GM12878 (cell line): ENCODE measurements around the gene ZNF397. TPM values are rescaled to one million over a fixed set of nuclear protein-coding genes. Genes with fewer than 3 reads are reported as not detected.

Experiments
- ATAC-seq: fragments of 200-7000 bp; cut with Tn5 transposase; 3 replicates; pipeline ENCODE4 v1.9.1; 2020; ENCODE audit warnings: mild to moderate bottlenecking, moderate library complexity
- BruUV-seq: library from RNA; stranded (reverse); fragments of 400-500 nt; replicated peaks from 2 replicates; lab custom pipeline; 2021; lab: Mats Ljungman, UMichigan
- CTCF ChIA-PET: fragments of 300-600 bp; sonication (Branson Sonifier 250); formaldehyde crosslinking; extraction: SDS; loops from one replicate; lab custom pipeline; 2021; ENCODE audit warnings: inconsistent platforms; lab: Yijun Ruan, JAX
- POLR2A ChIA-PET: fragments of 350-600 bp; formaldehyde crosslinking; extraction: SDS; loops from one replicate; lab custom pipeline; 2021; ENCODE audit warnings: inconsistent platforms; lab: Charles Lee
- RAD21 ChIA-PET: fragments of 300-600 bp; sonication (Branson Sonifier 250); formaldehyde crosslinking; loops from one replicate; lab custom pipeline; 2023; ENCODE audit warnings: antibody characterized with exemption; ENCODE audit not compliant: unreplicated experiment; lab: Charles Lee
- SMC1A ChIA-PET: fragments of 300-600 bp; sonication (Branson Sonifier 250); formaldehyde crosslinking; loops from one replicate; lab custom pipeline; 2023; ENCODE audit not compliant: unreplicated experiment, uncharacterized antibody; lab: Charles Lee
- DNase-seq: peaks from one replicate; pipeline ENCODE4 v3.0.0-alpha.2; 2011; ENCODE audit warnings: low read depth, low spot score
- FAIRE-seq: peaks from 3 replicates; lab custom pipeline; 2011; peaks lifted over from hg19 to GRCh38; lab: Jason Lieb, UNC
- H2AFZ ChIP-seq: 2 replicates; pipeline ENCODE4 v1.6.0; 2011; ENCODE audit warnings: low read depth, low read length, control low read depth; ENCODE audit not compliant: control insufficient read depth
- H3K27ac ChIP-seq: 2 replicates; pipeline ENCODE4 v1.5.1; 2011; ENCODE audit warnings: control low read depth; ENCODE audit not compliant: control insufficient read depth, insufficient read depth
- H3K27me3 ChIP-seq, 2 experiments: replicated peaks in 1 of 2; 2 replicates each; pipeline versions ENCODE4 v1.6.0 to v1.6.1; 2011; ENCODE audit warnings: low read length in 1 of 2; ENCODE audit not compliant: control insufficient read depth in 2 of 2, insufficient read depth in 2 of 2
- H3K36me3 ChIP-seq, 2 experiments: 2 replicates each; pipeline ENCODE4 v1.5.1; 2011; ENCODE audit warnings: low read length in 1 of 2; ENCODE audit not compliant: control insufficient read depth in 2 of 2, insufficient read depth in 2 of 2
- H3K4me1 ChIP-seq: 2 replicates; pipeline ENCODE4 v1.6.1; 2011; ENCODE audit warnings: mild to moderate bottlenecking, low read length, moderate library complexity, mixed read lengths; ENCODE audit not compliant: control insufficient read depth, insufficient read depth
- H3K4me2 ChIP-seq: 2 replicates; pipeline ENCODE4 v1.6.0; 2011; ENCODE audit warnings: control low read depth; ENCODE audit not compliant: control insufficient read depth, insufficient read depth
- H3K4me3 ChIP-seq: fragments of 200-600 bp; sonication (generic); 2 replicates; pipeline ENCODE4 v1.5.1; 2016
- H3K79me2 ChIP-seq: 2 replicates; pipeline ENCODE4 v1.6.0; 2011; ENCODE audit warnings: low read length; ENCODE audit not compliant: control insufficient read depth, insufficient read depth
- H3K9ac ChIP-seq: 2 replicates; pipeline ENCODE4 v1.8.0; 2011; ENCODE audit warnings: low read length, control low read depth, mixed read lengths; ENCODE audit not compliant: control insufficient read depth, insufficient read depth
- H3K9me3 ChIP-seq: replicated peaks from 3 replicates; pipeline ENCODE4 v1.5.1; 2011; ENCODE audit warnings: mild to moderate bottlenecking, low read length; ENCODE audit not compliant: control insufficient read depth, insufficient read depth
- H4K20me1 ChIP-seq: 2 replicates; pipeline ENCODE4 v1.6.0; 2011; ENCODE audit not compliant: control insufficient read depth, insufficient read depth
- CEBPB ChIP-seq, 2 experiments: fragments of 150-350 bp in 1 of 2; IDR thresholded peaks; 2 replicates each; pipeline ENCODE4 v1.6.1; 2012 to 2014; ENCODE audit warnings: low read depth in 2 of 2, low read length in 2 of 2, borderline replicate concordance in 1 of 2, inconsistent platforms in 1 of 2
- DPF2 ChIP-seq: fragments of 450-650 bp; IDR thresholded peaks from 2 replicates; pipeline ENCODE4 v1.6.1; 2017; ENCODE audit warnings: mild to moderate bottlenecking
- EGR1 ChIP-seq, 2 experiments: IDR thresholded peaks; 1 replicate in 1 of 2; 2 replicates in 1 of 2; pipeline ENCODE4 v1.6.1; 2011 to 2012; ENCODE audit warnings: low read depth in 2 of 2, low read length in 2 of 2, borderline replicate concordance in 1 of 2, mild to moderate bottlenecking in 1 of 2, moderate library complexity in 1 of 2
- GATAD2B ChIP-seq: fragments of 450-650 bp; conservative IDR thresholded peaks from 2 replicates; pipeline ENCODE4 v1.6.1; 2017; ENCODE audit warnings: low read depth, mild to moderate bottlenecking, moderate library complexity
- IKZF2 ChIP-seq, 2 experiments: fragments of 450-650 bp; IDR thresholded peaks; 2 replicates each; pipeline ENCODE4 v1.6.1; 2017; ENCODE audit warnings: mild to moderate bottlenecking in 2 of 2, moderate library complexity in 2 of 2
- RAD21 ChIP-seq: IDR thresholded peaks from 2 replicates; pipeline ENCODE4 v1.6.1; 2011; ENCODE audit warnings: mild to moderate bottlenecking, low read depth, low read length, moderate library complexity; ENCODE audit not compliant: insufficient read depth
- RBBP5 ChIP-seq: fragments of 200-600 bp; sonication (generic); conservative IDR thresholded peaks from 2 replicates; pipeline ENCODE4 v1.6.1; 2016
- SMARCA5 ChIP-seq: fragments of 450-650 bp; IDR thresholded peaks from 2 replicates; pipeline ENCODE4 v1.6.1; 2017; ENCODE audit warnings: mild to moderate bottlenecking
- SUPT20H ChIP-seq: IDR thresholded peaks from 2 replicates; pipeline ENCODE4 v1.6.1; 2011; ENCODE audit warnings: low read depth, mild to moderate bottlenecking, low read length, moderate library complexity, borderline replicate concordance; ENCODE audit not compliant: control insufficient read depth
- TCF7 ChIP-seq: IDR thresholded peaks from 2 replicates; pipeline ENCODE4 v1.6.1; 2014; ENCODE audit warnings: antibody characterized with exemption, borderline replicate concordance
- WGBS: methylation state at CpG from one replicate; pipeline ENCODE4 v1.1.6; 2016; ENCODE audit warnings: low lambda C conversion rate; ENCODE audit not compliant: insufficient replicate concordance, insufficient coverage; ENCODE audit errors: missing lambda C conversion rate; 5-methylcytosine and 5-hydroxymethylcytosine counted together
- in situ Hi-C: fragments of 300-500 bp; cut with MboI; formaldehyde crosslinking; loops from 9 replicates; pipeline ENCODE4 v1.14.3; 2018; ENCODE audit warnings: mixed read lengths
- intact Hi-C: fragments of 100-400 bp; cut with micrococcal nuclease; formaldehyde crosslinking; loops from one replicate; pipeline ENCODE4 v1.14.2; 2022; ENCODE audit not compliant: unreplicated experiment
- polyA plus RNA-seq, 11 experiments: library from polyadenylated mRNA; depleted of rRNA in 4 of 11; unstranded in 6 of 11; stranded (reverse) in 5 of 11; fragments of >200 nt; fragmentation: Nextera tagmentation in 4 of 11; fragmentation: Illumina TruSeq in 1 of 11; extraction: Ambion mirVana in 4 of 11; extraction: Trizol in 1 of 11; gene quantifications; 1 replicate in 1 of 11; 2 replicates in 10 of 11; pipeline versions ENCODE4 v1.2.1 to v1.2.3, GENCODE V29; 2011 to 2016; ENCODE audit warnings: inconsistent platforms in 2 of 11, missing spikeins in 2 of 11, low read depth in 1 of 11
- total RNA-seq, 4 experiments: library from RNA; depleted of rRNA in 3 of 4; stranded (reverse); fragments of >200 nt in 3 of 4; fragmentation: Illumina TruSeq in 1 of 4; extraction: Trizol in 1 of 4; gene quantifications; 2 replicates each; pipeline versions ENCODE4 v1.2.1 to v1.2.3, GENCODE V29; 2013 to 2021
- TF ChIP-seq, protein P1 (sequence below): IDR thresholded peaks from 2 replicates; pipeline ENCODE4 v1.6.1; 2011; ENCODE audit warnings: borderline replicate concordance, low read depth, mild to moderate bottlenecking, moderate library complexity, low read length; ENCODE audit not compliant: insufficient read depth, poor library complexity, severe bottlenecking
- TF ChIP-seq, protein P2 (sequence below): fragments of 450-650 bp; IDR thresholded peaks from 2 replicates; pipeline ENCODE4 v1.6.1; 2017; ENCODE audit warnings: borderline replicate concordance
- TF ChIP-seq, protein P3 (sequence below): fragments of 450-650 bp; formaldehyde crosslinking; IDR thresholded peaks from 2 replicates; pipeline ENCODE4 v1.4.0; 2022; ENCODE audit warnings: mild to moderate bottlenecking, moderate library complexity

The ZNF397 gene
- total and polyA plus RNA-seq, 10 of the 15 experiments (the other 5 are each of a cell fraction or from before 2014, with no cell fraction given) = 5.2 to 13.3 (median 10.8) TPM

DNA sequence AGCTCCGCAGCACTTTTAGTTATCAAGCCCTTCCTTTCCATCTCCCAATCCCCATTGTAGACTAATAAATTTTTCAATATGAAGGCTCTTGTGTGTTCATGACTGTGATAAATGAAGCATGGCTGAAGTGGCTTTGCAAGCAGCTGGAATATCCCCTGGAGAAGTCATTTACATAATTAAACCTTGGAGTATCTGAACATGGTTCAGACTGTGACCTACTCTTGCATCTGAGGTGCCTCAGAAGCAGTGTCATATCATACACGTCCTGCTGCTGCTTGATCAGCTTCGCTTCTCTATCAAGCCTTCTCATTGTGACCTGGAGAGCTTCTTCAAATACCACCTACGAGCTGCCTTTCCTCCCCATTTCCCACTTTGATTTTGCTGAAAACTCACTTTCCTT lies 48.4 kb upstream of the ZNF397 start (continued):
- TF ChIP-seq SUPT20H = no peak
- TF ChIP-seq, all 136 proteins: peak for 0

DNA sequence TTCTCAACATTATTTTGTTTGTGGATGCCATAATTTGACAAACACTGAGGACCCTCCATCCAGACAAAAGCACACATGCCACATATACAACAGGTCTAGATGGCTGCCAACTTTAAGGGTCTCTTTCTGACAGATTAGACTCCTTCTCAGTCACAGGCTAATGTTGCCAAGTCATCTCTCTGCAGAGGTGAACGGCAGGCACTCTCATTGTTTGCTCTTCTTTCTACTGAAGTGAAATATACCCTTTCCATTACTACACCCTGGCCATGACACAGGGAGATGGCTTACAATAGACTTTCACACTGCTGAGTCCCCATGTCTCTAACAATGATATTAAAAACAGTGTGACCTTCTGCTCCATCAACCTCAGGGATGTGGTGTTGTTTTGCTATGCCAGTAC lies 47.5 kb upstream of the ZNF397 start:
- no TSS peak for BruUV-seq
- ChIA-PET POLR2A (no interaction called here), SMC1A (interaction anchor here (1.0 kb wide), 1 partner anchor 167 kb away, joined by 6 read pairs; no protein-coding TSS in a partner anchor), CTCF (interaction anchor here (1.3 kb wide), 1 partner anchor 8 kb away, joined by 6 read pairs; no protein-coding TSS in a partner anchor)
- intact Hi-C loops = no loop called here
- 40% methylated on average over 1 of the region's 1 CpG for WGBS
- Histone ChIP-seq H3K27ac (no peak overlapping the region), H3K9ac (no peak overlapping the region), H4K20me1 (no peaks in the 10 kb centered on the region)
- TF ChIP-seq EGR1 (IDR thresholded peaks at IDR 0.05; ENCODE audit: borderline replicate concordance in 1 of 2, low read depth in 2 of 2, low read length in 2 of 2) = no peak
- TF ChIP-seq RAD21 = no peak
- TF ChIP-seq IKZF2 (IDR thresholded peaks at IDR 0.05) = no peak
- TF ChIP-seq, protein P1, sequence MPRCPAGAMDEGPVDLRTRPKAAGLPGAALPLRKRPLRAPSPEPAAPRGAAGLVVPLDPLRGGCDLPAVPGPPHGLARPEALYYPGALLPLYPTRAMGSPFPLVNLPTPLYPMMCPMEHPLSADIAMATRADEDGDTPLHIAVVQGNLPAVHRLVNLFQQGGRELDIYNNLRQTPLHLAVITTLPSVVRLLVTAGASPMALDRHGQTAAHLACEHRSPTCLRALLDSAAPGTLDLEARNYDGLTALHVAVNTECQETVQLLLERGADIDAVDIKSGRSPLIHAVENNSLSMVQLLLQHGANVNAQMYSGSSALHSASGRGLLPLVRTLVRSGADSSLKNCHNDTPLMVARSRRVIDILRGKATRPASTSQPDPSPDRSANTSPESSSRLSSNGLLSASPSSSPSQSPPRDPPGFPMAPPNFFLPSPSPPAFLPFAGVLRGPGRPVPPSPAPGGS = no peak
- TF ChIP-seq, protein P2, sequence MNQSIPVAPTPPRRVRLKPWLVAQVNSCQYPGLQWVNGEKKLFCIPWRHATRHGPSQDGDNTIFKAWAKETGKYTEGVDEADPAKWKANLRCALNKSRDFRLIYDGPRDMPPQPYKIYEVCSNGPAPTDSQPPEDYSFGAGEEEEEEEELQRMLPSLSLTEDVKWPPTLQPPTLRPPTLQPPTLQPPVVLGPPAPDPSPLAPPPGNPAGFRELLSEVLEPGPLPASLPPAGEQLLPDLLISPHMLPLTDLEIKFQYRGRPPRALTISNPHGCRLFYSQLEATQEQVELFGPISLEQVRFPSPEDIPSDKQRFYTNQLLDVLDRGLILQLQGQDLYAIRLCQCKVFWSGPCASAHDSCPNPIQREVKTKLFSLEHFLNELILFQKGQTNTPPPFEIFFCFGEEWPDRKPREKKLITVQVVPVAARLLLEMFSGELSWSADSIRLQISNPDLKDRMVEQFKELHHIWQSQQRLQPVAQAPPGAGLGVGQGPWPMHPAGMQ = no peak
- TF ChIP-seq, protein P3, sequence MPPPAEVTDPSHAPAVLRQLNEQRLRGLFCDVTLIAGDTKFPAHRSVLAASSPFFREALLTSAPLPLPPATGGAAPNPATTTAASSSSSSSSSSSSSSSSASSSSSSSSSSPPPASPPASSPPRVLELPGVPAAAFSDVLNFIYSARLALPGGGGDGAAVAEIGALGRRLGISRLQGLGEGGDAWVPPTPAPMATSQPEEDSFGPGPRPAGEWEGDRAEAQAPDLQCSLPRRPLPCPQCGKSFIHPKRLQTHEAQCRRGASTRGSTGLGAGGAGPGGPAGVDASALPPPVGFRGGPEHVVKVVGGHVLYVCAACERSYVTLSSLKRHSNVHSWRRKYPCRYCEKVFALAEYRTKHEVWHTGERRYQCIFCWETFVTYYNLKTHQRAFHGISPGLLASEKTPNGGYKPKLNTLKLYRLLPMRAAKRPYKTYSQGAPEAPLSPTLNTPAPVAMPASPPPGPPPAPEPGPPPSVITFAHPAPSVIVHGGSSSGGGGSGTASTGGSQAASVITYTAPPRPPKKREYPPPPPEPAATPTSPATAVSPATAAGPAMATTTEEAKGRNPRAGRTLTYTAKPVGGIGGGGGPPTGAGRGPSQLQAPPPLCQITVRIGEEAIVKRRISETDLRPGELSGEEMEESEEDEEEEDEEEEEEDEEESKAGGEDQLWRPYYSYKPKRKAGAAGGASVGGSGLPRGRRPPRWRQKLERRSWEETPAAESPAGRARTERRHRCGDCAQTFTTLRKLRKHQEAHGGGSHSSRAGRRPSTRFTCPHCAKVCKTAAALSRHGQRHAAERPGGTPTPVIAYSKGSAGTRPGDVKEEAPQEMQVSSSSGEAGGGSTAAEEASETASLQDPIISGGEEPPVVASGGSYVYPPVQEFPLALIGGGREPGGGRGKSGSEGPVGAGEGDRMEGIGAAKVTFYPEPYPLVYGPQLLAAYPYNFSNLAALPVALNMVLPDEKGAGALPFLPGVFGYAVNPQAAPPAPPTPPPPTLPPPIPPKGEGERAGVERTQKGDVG (CRISPR knock-in tag) = no peak
- no peak for TF ChIP-seq GATAD2B
- TF ChIP-seq CEBPB (IDR thresholded peaks at IDR 0.05; ENCODE audit: borderline replicate concordance in 1 of 2, low read depth in 2 of 2, low read length in 2 of 2) = no peak
- TF ChIP-seq TCF7 = no peak
- TF ChIP-seq DPF2 = no peak
- no peak for TF ChIP-seq SMARCA5
- TF ChIP-seq RBBP5 = no peak
- TF ChIP-seq, all 136 proteins: peak for 0
- Histone ChIP-seq H3K4me1 (no peaks in the 10 kb centered on the region), H3K27me3 (peaks cover 0 to 2% of the 10 kb centered on the region in 2 experiments; a peak in 1 of 4 replicates), H3K79me2 (no peaks in the 10 kb centered on the region), H3K9me3 (no peaks in the 10 kb centered on the region), H3K4me2 (no peak overlapping the region), H3K4me3 (no peak overlapping the region), H2AFZ (no peak overlapping the region), H3K36me3 (no peaks in the 10 kb centered on the region)
- in situ Hi-C loops = no loop called here
- FAIRE-seq (no peak), DNase-seq (no peak), ATAC-seq (no peak)
- RAD21 ChIA-PET = no interaction called here
